Neural cell (in vitro differentiated cells): Measurements from ENCODE around the gene BTBD17.

Experiments
- CTCF ChIP-seq: fragments of 450-650 bp; IDR thresholded peaks from 2 replicates; pipeline ENCODE4 v1.5.1; 2014; ENCODE audit warnings: antibody characterized with exemption, mild to moderate bottlenecking, moderate library complexity; ENCODE audit not compliant: poor library complexity, severe bottlenecking
- EP300 ChIP-seq: fragments of 450-650 bp; conservative IDR thresholded peaks from 2 replicates; pipeline ENCODE4 v1.6.1; 2014; ENCODE audit warnings: antibody characterized with exemption, mild to moderate bottlenecking, moderate library complexity; ENCODE audit not compliant: poor library complexity, severe bottlenecking
- EZH2 ChIP-seq: fragments of 200-600, 300-800 bp; shearing (Covaris generic), sonication (generic); IDR thresholded peaks from 2 replicates; pipeline ENCODE4 v1.6.1; 2014; ENCODE audit warnings: antibody characterized with exemption, low read length, borderline replicate concordance, mild to moderate bottlenecking; ENCODE audit not compliant: insufficient read depth, poor library complexity, severe bottlenecking
- POLR2AphosphoS5 ChIP-seq: IDR thresholded peaks from 2 replicates; pipeline ENCODE4 v1.6.1; 2012
- RAD21 ChIP-seq: fragments of 450-650 bp; conservative IDR thresholded peaks from 2 replicates; pipeline ENCODE4 v1.6.1; 2014; ENCODE audit warnings: antibody characterized with exemption, mild to moderate bottlenecking, moderate library complexity
- REST ChIP-seq: IDR thresholded peaks from 2 replicates; pipeline ENCODE4 v1.6.1; 2012; ENCODE audit warnings: borderline replicate concordance
- SMC3 ChIP-seq: fragments of 450-650 bp; conservative IDR thresholded peaks from 2 replicates; pipeline ENCODE4 v1.6.1; 2014; ENCODE audit warnings: antibody characterized with exemption, mild to moderate bottlenecking, moderate library complexity; ENCODE audit not compliant: poor library complexity
- TAF1 ChIP-seq: IDR thresholded peaks from 2 replicates; pipeline ENCODE4 v1.6.1; 2012; ENCODE audit warnings: low read depth

GRCh38 chr17:74343121-74343520 lies 18.5 kb downstream of the BTBD17 start:
- TF ChIP-seq CTCF: no peak
- no peak for TF ChIP-seq REST
- TF ChIP-seq EZH2: no peak
- no peak for TF ChIP-seq POLR2AphosphoS5
- TF ChIP-seq EP300: no peak
- no peak for TF ChIP-seq RAD21
- TF ChIP-seq TAF1: no peak
- TF ChIP-seq SMC3: no peak
